CD4-positive, alpha-beta T cell treated with Interleukin-6 at 100 ng/mL for 8 hours (primary cell): Measurements from ENCODE around the gene VSNL1.

Experiments
- DNase-seq: peaks from one replicate; pipeline ENCODE4 v3.0.0-alpha.2; 2020; ENCODE audit warnings: mixed read lengths, low spot score

Gene VSNL1

GRCh38 chr2:17583166-17583565, 42.7 kb downstream of the VSNL1 start:
- DNase-seq = no peak

- DNase-seq = no peak
Measured at GRCh38 chr2:17583646-17584045, 43.1 kb downstream of the VSNL1 start.

GRCh38 chr2:17584689-17585088, 44.2 kb downstream of the VSNL1 start:
- no peak for DNase-seq

GRCh38 chr2:17587469-17587868, 47.0 kb downstream of the VSNL1 start:
- DNase-seq = no peak

- no peak for DNase-seq
Measured at GRCh38 chr2:17588031-17588430, 47.5 kb downstream of the VSNL1 start.

GRCh38 chr2:17589406-17590035, 49.0 kb downstream of the VSNL1 start:
- no peak for DNase-seq

- no peak for DNase-seq
Measured at GRCh38 chr2:17590342-17590911, 49.9 kb downstream of the VSNL1 start.

- DNase-seq = no peak
Measured at GRCh38 chr2:17591846-17592245, 51.4 kb downstream of the VSNL1 start.

- DNase-seq = no peak
Measured at GRCh38 chr2:17592731-17593409, 52.4 kb downstream of the VSNL1 start.

GRCh38 chr2:17593445-17593840, 52.9 kb downstream of the VSNL1 start:
- no peak for DNase-seq

- DNase-seq = no peak
Measured at GRCh38 chr2:17593841-17594491, 53.5 kb downstream of the VSNL1 start.

GRCh38 chr2:17594533-17595401, 54.3 kb downstream of the VSNL1 start:
- no peak for DNase-seq

GRCh38 chr2:17599617-17600016, 59.1 kb downstream of the VSNL1 start:
- DNase-seq = no peak

GRCh38 chr2:17600556-17601204, 60.2 kb downstream of the VSNL1 start:
- DNase-seq = no peak

GRCh38 chr2:17604050-17604449, 63.6 kb downstream of the VSNL1 start:
- DNase-seq = no peak

- no peak for DNase-seq
Measured at GRCh38 chr2:17605696-17606095, 65.2 kb downstream of the VSNL1 start.

- DNase-seq = no peak
Measured at GRCh38 chr2:17606851-17607250, 66.4 kb downstream of the VSNL1 start.

- no peak for DNase-seq
Measured at GRCh38 chr2:17607379-17607778, 66.9 kb downstream of the VSNL1 start.

- no peak for DNase-seq
Measured at GRCh38 chr2:17608251-17608650, 67.8 kb downstream of the VSNL1 start.

- no peak for DNase-seq
Measured at GRCh38 chr2:17610521-17610920, 70.0 kb downstream of the VSNL1 start.

- DNase-seq = no peak
Measured at GRCh38 chr2:17611036-17611435, 70.5 kb downstream of the VSNL1 start.
